RWPE2 (cell line): Measurements from ENCODE around the gene TSHZ3.

Experiments used
- ATAC-seq: fragments of 200-7000 bp; cut with Tn5 transposase; 3 replicates; pipeline ENCODE4 v1.9.1; 2021; ENCODE audit warnings: low read depth
- DNase-seq: peaks from one replicate; pipeline ENCODE4 v3.0.0-alpha.2; 2020; ENCODE audit warnings: low spot score
- H3K27ac ChIP-seq: fragments of 450-650 bp; 2 replicates; pipeline ENCODE4 v1.5.1; 2017; ENCODE audit warnings: mild to moderate bottlenecking; ENCODE audit not compliant: poor library complexity, severe bottlenecking
- H3K27me3 ChIP-seq: fragments of 250-450 bp; sonication (Bioruptor Pico); 2 replicates; pipeline ENCODE4 v1.5.1; 2021; ENCODE audit warnings: mild to moderate bottlenecking, moderate library complexity; ENCODE audit not compliant: insufficient read depth, poor library complexity, severe bottlenecking
- H3K36me3 ChIP-seq: fragments of 250-450 bp; sonication (Bioruptor Pico); 2 replicates; pipeline ENCODE4 v1.5.1; 2020; ENCODE audit warnings: low read depth, mild to moderate bottlenecking, moderate library complexity
- H3K4me1 ChIP-seq: fragments of 250-450 bp; sonication (Bioruptor Pico); 2 replicates; pipeline ENCODE4 v1.5.1; 2021; ENCODE audit warnings: mild to moderate bottlenecking, moderate library complexity; ENCODE audit not compliant: insufficient read depth, poor library complexity, severe bottlenecking
- H3K4me3 ChIP-seq: fragments of 250-450 bp; sonication (Bioruptor Pico); 2 replicates; pipeline ENCODE4 v1.5.1; 2021; ENCODE audit warnings: mild to moderate bottlenecking, moderate library complexity; ENCODE audit not compliant: severe bottlenecking
- H3K9me3 ChIP-seq: fragments of 250-450 bp; sonication (Bioruptor Pico); 2 replicates; pipeline ENCODE4 v1.5.1; 2021; ENCODE audit warnings: mild to moderate bottlenecking, moderate library complexity; ENCODE audit not compliant: severe bottlenecking
- TF ChIP-seq, protein P1 (sequence below): fragments of 450-650 bp; IDR thresholded peaks from one replicate; pipeline ENCODE4 v1.5.1; 2017; ENCODE audit warnings: mild to moderate bottlenecking, moderate library complexity; ENCODE audit not compliant: poor library complexity, severe bottlenecking

Gene TSHZ3

GRCh38 chr19:31370216-31370615 is 21.0 kb upstream of the TSHZ3 start:
- no peak overlapping the region for H3K27ac ChIP-seq
- H3K4me1 ChIP-seq, result no peaks in the 10 kb centered on the region
- no peaks in the 10 kb centered on the region for H3K36me3 ChIP-seq
- no peak for ATAC-seq
- H3K9me3 ChIP-seq, result no peaks in the 10 kb centered on the region
- TF ChIP-seq, protein P1, sequence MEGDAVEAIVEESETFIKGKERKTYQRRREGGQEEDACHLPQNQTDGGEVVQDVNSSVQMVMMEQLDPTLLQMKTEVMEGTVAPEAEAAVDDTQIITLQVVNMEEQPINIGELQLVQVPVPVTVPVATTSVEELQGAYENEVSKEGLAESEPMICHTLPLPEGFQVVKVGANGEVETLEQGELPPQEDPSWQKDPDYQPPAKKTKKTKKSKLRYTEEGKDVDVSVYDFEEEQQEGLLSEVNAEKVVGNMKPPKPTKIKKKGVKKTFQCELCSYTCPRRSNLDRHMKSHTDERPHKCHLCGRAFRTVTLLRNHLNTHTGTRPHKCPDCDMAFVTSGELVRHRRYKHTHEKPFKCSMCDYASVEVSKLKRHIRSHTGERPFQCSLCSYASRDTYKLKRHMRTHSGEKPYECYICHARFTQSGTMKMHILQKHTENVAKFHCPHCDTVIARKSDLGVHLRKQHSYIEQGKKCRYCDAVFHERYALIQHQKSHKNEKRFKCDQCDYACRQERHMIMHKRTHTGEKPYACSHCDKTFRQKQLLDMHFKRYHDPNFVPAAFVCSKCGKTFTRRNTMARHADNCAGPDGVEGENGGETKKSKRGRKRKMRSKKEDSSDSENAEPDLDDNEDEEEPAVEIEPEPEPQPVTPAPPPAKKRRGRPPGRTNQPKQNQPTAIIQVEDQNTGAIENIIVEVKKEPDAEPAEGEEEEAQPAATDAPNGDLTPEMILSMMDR, result no peak
- DNase-seq, result no peak
- H3K4me3 ChIP-seq, result no peak overlapping the region
- peaks cover 3% of the 10 kb centered on the region for H3K27me3 ChIP-seq

- H3K36me3 ChIP-seq, result no peaks in the 10 kb centered on the region
- no peaks in the 10 kb centered on the region for H3K9me3 ChIP-seq
- TF ChIP-seq, protein P1, result no peak
- DNase-seq, result no peak
- peaks cover 3% of the 10 kb centered on the region for H3K27me3 ChIP-seq
- ATAC-seq, result no peak
- H3K27ac ChIP-seq, result no peak overlapping the region
- H3K4me3 ChIP-seq, result no peak overlapping the region
- no peaks in the 10 kb centered on the region for H3K4me1 ChIP-seq
Observed at GRCh38 chr19:31364963-31365362, 15.7 kb upstream of the TSHZ3 start.

GRCh38 chr19:31361728-31362127 is 12.5 kb upstream of the TSHZ3 start:
- H3K36me3 ChIP-seq, result no peaks in the 10 kb centered on the region
- TF ChIP-seq, protein P1, result no peak
- no peak for ATAC-seq
- no peak overlapping the region for H3K4me3 ChIP-seq
- no peaks in the 10 kb centered on the region for H3K9me3 ChIP-seq
- H3K27ac ChIP-seq, result no peak overlapping the region
- no peaks in the 10 kb centered on the region for H3K4me1 ChIP-seq
- peaks cover 3% of the 10 kb centered on the region for H3K27me3 ChIP-seq
- DNase-seq, result no peak

GRCh38 chr19:31357315-31357673 is 8.1 kb upstream of the TSHZ3 start:
- Histone ChIP-seq H3K27me3 (no peaks in the 10 kb centered on the region), H3K27ac (no peak overlapping the region), H3K36me3 (no peaks in the 10 kb centered on the region), H3K4me3 (no peak overlapping the region), H3K9me3 (no peaks in the 10 kb centered on the region), H3K4me1 (no peaks in the 10 kb centered on the region)
- DNase-seq (no peak), ATAC-seq (no peak)
- TF ChIP-seq, protein P1, result no peak

DNA sequence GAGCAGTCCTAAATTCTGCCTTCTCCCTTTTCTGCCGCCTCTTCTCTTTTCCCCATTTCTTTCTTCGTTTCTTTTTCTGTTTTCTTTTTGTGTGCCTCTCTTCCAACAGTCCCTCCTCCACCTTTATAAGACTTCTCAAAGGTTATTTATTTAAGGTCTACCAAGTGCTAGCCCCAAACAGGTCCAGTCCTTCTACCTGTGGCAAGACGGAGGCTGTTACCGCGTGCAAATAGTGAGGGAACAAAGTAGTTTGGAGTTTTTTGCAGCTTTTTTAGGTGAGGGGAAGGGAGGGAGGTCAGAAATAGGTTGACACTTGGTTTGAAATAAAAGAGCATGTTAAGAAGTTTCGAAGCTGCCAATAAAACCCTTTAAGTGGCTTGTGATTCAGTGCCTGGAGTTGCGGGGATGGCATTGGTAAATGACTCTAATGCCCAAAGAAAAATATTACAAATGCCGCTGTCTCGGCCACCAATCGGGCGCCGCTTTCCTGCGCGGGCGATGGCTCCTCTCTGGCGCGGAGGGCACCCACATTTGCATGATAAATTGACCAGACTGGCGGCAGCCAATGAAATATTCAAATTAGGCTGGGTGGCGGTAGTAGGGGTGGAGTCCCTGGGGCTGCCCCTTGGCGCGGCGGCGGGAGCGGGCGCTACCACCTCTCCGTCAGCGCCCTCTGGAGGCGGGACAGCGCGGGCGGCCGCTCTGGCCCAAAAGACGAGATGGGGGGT is 7.5 kb upstream of the TSHZ3 start:
- Histone ChIP-seq H3K4me3 (no peak overlapping the region), H3K9me3 (no peaks in the 10 kb centered on the region), H3K36me3 (no peaks in the 10 kb centered on the region), H3K27ac (no peak overlapping the region), H3K27me3 (no peaks in the 10 kb centered on the region), H3K4me1 (no peaks in the 10 kb centered on the region)
- DNase-seq (no peak), ATAC-seq (no peak)
- TF ChIP-seq, protein P1, result no peak
